Suprapubic skin (tissue), 4 donors: ENCODE data around the gene XKR8. TPM values are rescaled to one million over a fixed set of nuclear protein-coding genes. Genes with fewer than 3 reads are reported as not detected.
A peak's percentile ranks its signal among the peaks of the same experiment; 100 is the strongest.

ENCODE experiments used
- DNase-seq, 2 donors: peaks; one replicate each; pipeline ENCODE4 v3.0.0-alpha.2; 2019; ENCODE audit warnings: low spot score in 2 of 2
- H3K27ac ChIP-seq: fragments of 200-600 bp; sonication (generic); one replicate; pipeline ENCODE4 v1.5.1; 2019
- H3K27me3 ChIP-seq: fragments of 200-600 bp; sonication (generic); one replicate; pipeline ENCODE4 v1.5.1; 2019
- H3K36me3 ChIP-seq: fragments of 200-600 bp; sonication (generic); one replicate; pipeline ENCODE4 v1.5.1; 2019
- H3K4me1 ChIP-seq: fragments of 200-600 bp; sonication (generic); one replicate; pipeline ENCODE4 v1.5.1; 2019
- H3K4me3 ChIP-seq: fragments of 200-600 bp; sonication (generic); one replicate; pipeline ENCODE4 v1.5.1; 2019; ENCODE audit warnings: mild to moderate bottlenecking
- H3K9me3 ChIP-seq: fragments of 200-600 bp; sonication (generic); one replicate; pipeline ENCODE4 v1.5.1; 2019
- EP300 ChIP-seq: sonication (generic); formaldehyde crosslinking; IDR thresholded peaks from one replicate; pipeline ENCODE4 v1.6.1; 2017; ENCODE audit warnings: antibody characterized with exemption
- POLR2A ChIP-seq, 2 donors: fragments of 450-650 bp; IDR thresholded peaks; one replicate each; pipeline ENCODE4 v1.6.1; 2017; ENCODE audit warnings: antibody characterized with exemption in 2 of 2, mild to moderate bottlenecking in 2 of 2, moderate library complexity in 2 of 2
- POLR2AphosphoS5 ChIP-seq, 3 donors: sonication (generic); formaldehyde crosslinking; IDR thresholded peaks; one replicate each; pipeline ENCODE4 v1.6.1; 2017; ENCODE audit warnings: antibody characterized with exemption in 3 of 3
- WGBS: methylation state at CpG from one replicate; pipeline ENCODE4 v1.1.5; 2018; 5-methylcytosine and 5-hydroxymethylcytosine counted together
- total RNA-seq, 4 donors: library from RNA; depleted of rRNA; stranded (reverse); fragments of >200 nt; gene quantifications; one replicate each; pipeline ENCODE4 v1.1.0, GENCODE V29; 2016
- TF ChIP-seq, protein P1 (sequence below), 2 donors: fragments of 200-600 bp in 1 of 2; fragments of 450-650 bp in 1 of 2; sonication (generic) in 1 of 2; IDR thresholded peaks; one replicate each; pipeline ENCODE4 v1.5.1; 2016 to 2019; ENCODE audit warnings: antibody characterized with exemption in 2 of 2, mild to moderate bottlenecking in 1 of 2, moderate library complexity in 1 of 2

Gene XKR8
- 1 to 10 TPM; 6.1 to 7.7 (median 6.3) TPM for total RNA-seq

GRCh38 chr1:27959792-27960603 lies at the start of gene XKR8:
XKR8 (plus strand) TSS chr1:27959973; CDS start chr1:27960070, 97 bp downstream.
- WGBS, result 16% methylated on average over 11 of the region's 68 CpGs
- peak; percentile 88 to 89 for DNase-seq
- no peak for TF ChIP-seq EP300
- TF ChIP-seq POLR2A (IDR thresholded peaks at IDR 0.05), result peak in 1 of 2 donors; percentile 41
- TF ChIP-seq POLR2AphosphoS5 (IDR thresholded peaks at IDR 0.05), result peak in 1 of 3 donors; percentile 36
- TF ChIP-seq, protein P1, sequence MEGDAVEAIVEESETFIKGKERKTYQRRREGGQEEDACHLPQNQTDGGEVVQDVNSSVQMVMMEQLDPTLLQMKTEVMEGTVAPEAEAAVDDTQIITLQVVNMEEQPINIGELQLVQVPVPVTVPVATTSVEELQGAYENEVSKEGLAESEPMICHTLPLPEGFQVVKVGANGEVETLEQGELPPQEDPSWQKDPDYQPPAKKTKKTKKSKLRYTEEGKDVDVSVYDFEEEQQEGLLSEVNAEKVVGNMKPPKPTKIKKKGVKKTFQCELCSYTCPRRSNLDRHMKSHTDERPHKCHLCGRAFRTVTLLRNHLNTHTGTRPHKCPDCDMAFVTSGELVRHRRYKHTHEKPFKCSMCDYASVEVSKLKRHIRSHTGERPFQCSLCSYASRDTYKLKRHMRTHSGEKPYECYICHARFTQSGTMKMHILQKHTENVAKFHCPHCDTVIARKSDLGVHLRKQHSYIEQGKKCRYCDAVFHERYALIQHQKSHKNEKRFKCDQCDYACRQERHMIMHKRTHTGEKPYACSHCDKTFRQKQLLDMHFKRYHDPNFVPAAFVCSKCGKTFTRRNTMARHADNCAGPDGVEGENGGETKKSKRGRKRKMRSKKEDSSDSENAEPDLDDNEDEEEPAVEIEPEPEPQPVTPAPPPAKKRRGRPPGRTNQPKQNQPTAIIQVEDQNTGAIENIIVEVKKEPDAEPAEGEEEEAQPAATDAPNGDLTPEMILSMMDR (IDR thresholded peaks at IDR 0.05), result peak in 1 of 2 donors; percentile 58

DNA sequence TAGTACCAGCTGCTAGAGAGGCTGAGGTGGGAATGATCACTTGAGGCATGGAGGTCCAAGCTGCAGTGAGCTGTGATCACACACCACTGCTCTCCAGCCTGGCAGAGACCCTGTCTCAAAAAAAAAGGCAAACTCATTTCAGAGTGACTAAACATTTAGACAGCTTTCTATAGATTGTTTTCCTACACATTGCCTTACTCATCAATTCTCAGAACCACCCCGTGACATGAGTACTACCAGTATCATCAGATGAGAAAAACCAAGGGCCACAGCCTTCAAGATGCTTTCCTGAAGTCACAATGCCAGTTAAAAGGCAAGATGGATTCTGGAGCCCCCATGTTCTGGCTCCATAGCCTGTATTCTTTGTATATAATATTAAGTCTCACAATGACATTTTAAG lies 47.3 kb upstream of the XKR8 start:
- 90% methylated on average over 1 of the region's 1 CpG for WGBS
- Histone ChIP-seq H3K4me1 (peaks cover 6% of the 10 kb centered on the region), H3K4me3 (no peak overlapping the region), H3K27me3 (no peaks in the 10 kb centered on the region), H3K27ac (no peak overlapping the region), H3K9me3 (no peaks in the 10 kb centered on the region), H3K36me3 (peaks cover 28% of the 10 kb centered on the region)
- TF ChIP-seq POLR2AphosphoS5 (IDR thresholded peaks at IDR 0.05), result no peak
- DNase-seq, result no peak

More at GRCh38 chr1:27959792-27960603, at the start of gene XKR8:
- peak within 1 kb of the TSS; percentile 87 for H3K4me3 ChIP-seq
- H3K9me3 ChIP-seq, result no peaks in the 10 kb centered on the region
- H3K36me3 ChIP-seq, result peaks cover 16% of the 10 kb centered on the region
- peak within 1 kb of the TSS; percentile 92 for H3K27ac ChIP-seq
- H3K4me1 ChIP-seq, result peaks cover 33% of the 10 kb centered on the region
- no peaks in the 10 kb centered on the region for H3K27me3 ChIP-seq

- WGBS, result 68% methylated on average over 7 of the region's 7 CpGs
- H3K4me1 ChIP-seq, result peaks cover 6% of the 10 kb centered on the region
- no peak for DNase-seq
- H3K4me3 ChIP-seq, result peak overlapping the region; percentile 90
- no peaks in the 10 kb centered on the region for H3K27me3 ChIP-seq
- peak overlapping the region; percentile 8 for H3K27ac ChIP-seq
- H3K36me3 ChIP-seq, result peaks cover 7% of the 10 kb centered on the region
- no peaks in the 10 kb centered on the region for H3K9me3 ChIP-seq
- no peak for TF ChIP-seq POLR2AphosphoS5 (IDR thresholded peaks at IDR 0.05)
- TF ChIP-seq, protein P1 (IDR thresholded peaks at IDR 0.05), result no peak
Measured at GRCh38 chr1:27915082-27915575, 44.6 kb upstream of the XKR8 start.

GRCh38 chr1:27922272-27922671 lies 37.5 kb upstream of the XKR8 start:
- Histone ChIP-seq H3K27me3 (no peaks in the 10 kb centered on the region), H3K9me3 (no peaks in the 10 kb centered on the region), H3K4me3 (no peak overlapping the region), H3K36me3 (no peaks in the 10 kb centered on the region), H3K27ac (no peak overlapping the region), H3K4me1 (no peaks in the 10 kb centered on the region)
- DNase-seq, result no peak
- WGBS, result 90% methylated on average over 3 of the region's 3 CpGs
- TF ChIP-seq EP300, result no peak

GRCh38 chr1:27928216-27928954 lies 31.4 kb upstream of the XKR8 start:
- Histone ChIP-seq H3K27ac (no peak overlapping the region), H3K4me3 (no peak overlapping the region), H3K4me1 (no peaks in the 10 kb centered on the region), H3K9me3 (no peaks in the 10 kb centered on the region), H3K36me3 (no peaks in the 10 kb centered on the region), H3K27me3 (no peaks in the 10 kb centered on the region)
- 81% methylated on average over 5 of the region's 5 CpGs for WGBS
- TF ChIP-seq, protein P1 (IDR thresholded peaks at IDR 0.05), result no peak
- TF ChIP-seq EP300, result no peak
- no peak for DNase-seq

- H3K9me3 ChIP-seq, result no peaks in the 10 kb centered on the region
Measured at GRCh38 chr1:27931184-27931583, 28.6 kb upstream of the XKR8 start.

More at GRCh38 chr1:27931184-27931583, 28.6 kb upstream of the XKR8 start:
- H3K36me3 ChIP-seq, result no peaks in the 10 kb centered on the region
- no peak for TF ChIP-seq POLR2A (IDR thresholded peaks at IDR 0.05)
- no peak for TF ChIP-seq EP300
- TF ChIP-seq, protein P1 (IDR thresholded peaks at IDR 0.05), result no peak
- TF ChIP-seq POLR2AphosphoS5 (IDR thresholded peaks at IDR 0.05), result no peak
- H3K4me1 ChIP-seq, result peaks cover 10% of the 10 kb centered on the region
- 83% methylated on average over 6 of the region's 6 CpGs for WGBS
- no peak overlapping the region for H3K27ac ChIP-seq
- H3K4me3 ChIP-seq, result no peak overlapping the region
- peaks cover 6% of the 10 kb centered on the region for H3K27me3 ChIP-seq
- no peak for DNase-seq
